Measurements from ENCODE around the gene RNF141. TPM values are rescaled to one million over a fixed set of nuclear protein-coding genes. Genes with fewer than 3 reads are reported as not detected.

The RNF141 gene
- total RNA-seq, 2 experiments from 2014 or later = 19.4 to 20.8 TPM

- intact Hi-C loops (cut with micrococcal nuclease) = loop anchor here (10.0 kb wide), 2 partner anchors 113 to 207 kb away; no protein-coding TSS in a partner anchor
- no peak for DNase-seq
- ATAC-seq = no peak
- Mint-ChIP-seq H3K27ac (no peak overlapping the region), H3K4me1 (ENCODE audit: low read depth) (peaks cover 20% of the 10 kb centered on the region), H3K9me3 (no peaks in the 10 kb centered on the region), H3K36me3 (ENCODE audit: low read depth) (peaks cover 17% of the 10 kb centered on the region), H3K27me3 (no peaks in the 10 kb centered on the region), H3K4me3 (no peak overlapping the region)
- POLR2A ChIA-PET = interaction anchor here (1.0 kb wide), 1 partner anchor 91 kb away, joined by 3 read pairs; no protein-coding TSS in a partner anchor
- CTCF ChIA-PET = interaction anchor here (1.0 to 3.8 kb wide), 3 partner anchors 11 to 126 kb away, joined by 3 to 28 read pairs (median 3); partner anchors contain the start of gene RNF141
- TF ChIP-seq CTCF (IDR thresholded peaks at IDR 0.05) = no peak
Measured at GRCh38 chr11:10528121-10528520, 12.9 kb downstream of the RNF141 start.

GRCh38 chr11:10526974-10527918 lies 13.7 kb downstream of the RNF141 start:
- H3K27me3 Mint-ChIP-seq = no peaks in the 10 kb centered on the region
- peaks cover 20% of the 10 kb centered on the region for H3K4me1 Mint-ChIP-seq (ENCODE audit: low read depth)
- POLR2A ChIA-PET = interaction anchor here (0.6 to 1.0 kb wide), 3 partner anchors 17 to 160 kb away, joined by 3 read pairs; no protein-coding TSS in a partner anchor
- DNase-seq (peak; percentile 15), ATAC-seq (peak; percentile 97)
- peaks cover 18% of the 10 kb centered on the region for H3K36me3 Mint-ChIP-seq (ENCODE audit: low read depth)
- no peaks in the 10 kb centered on the region for H3K9me3 Mint-ChIP-seq
- peak overlapping the region; percentile 80 for H3K27ac Mint-ChIP-seq
- peak overlapping the region; percentile 3 for H3K4me3 Mint-ChIP-seq
- no peak for TF ChIP-seq CTCF (IDR thresholded peaks at IDR 0.05)
- CTCF ChIA-PET = interaction anchor here (1.0 to 3.8 kb wide), 2 partner anchors 10 to 14 kb away, joined by 3 to 28 read pairs; partner anchors contain the start of gene RNF141
- intact Hi-C loops (cut with micrococcal nuclease) = loop anchor here (10.0 kb wide), 2 partner anchors 112 to 208 kb away; no protein-coding TSS in a partner anchor

GRCh38 chr11:10524471-10524870 lies 16.5 kb downstream of the RNF141 start:
- H3K4me3 Mint-ChIP-seq = no peak overlapping the region
- ATAC-seq = no peak
- peaks cover 28% of the 10 kb centered on the region for H3K36me3 Mint-ChIP-seq (ENCODE audit: low read depth)
- no peak for TF ChIP-seq CTCF (IDR thresholded peaks at IDR 0.05)
- no peak overlapping the region for H3K27ac Mint-ChIP-seq
- ChIA-PET CTCF (no interaction called here), POLR2A (no interaction called here)
- H3K27me3 Mint-ChIP-seq = no peaks in the 10 kb centered on the region
- H3K4me1 Mint-ChIP-seq (ENCODE audit: low read depth) = peaks cover 20% of the 10 kb centered on the region
- no peaks in the 10 kb centered on the region for H3K9me3 Mint-ChIP-seq
- intact Hi-C loops (cut with micrococcal nuclease) = loop anchor here (10.0 kb wide), 2 partner anchors 110 to 210 kb away; no protein-coding TSS in a partner anchor
- DNase-seq = no peak

GRCh38 chr11:10522921-10523320 lies 18.1 kb downstream of the RNF141 start:
- ATAC-seq = no peak
- Mint-ChIP-seq H3K4me1 (ENCODE audit: low read depth) (peaks cover 20% of the 10 kb centered on the region), H3K4me3 (no peak overlapping the region), H3K27me3 (no peaks in the 10 kb centered on the region), H3K27ac (no peak overlapping the region), H3K9me3 (no peaks in the 10 kb centered on the region), H3K36me3 (ENCODE audit: low read depth) (peaks cover 24% of the 10 kb centered on the region)
- TF ChIP-seq CTCF (IDR thresholded peaks at IDR 0.05) = no peak
- no peak for DNase-seq
- intact Hi-C loops (cut with micrococcal nuclease) = loop anchor here (10.0 kb wide), 2 partner anchors 108 to 212 kb away; no protein-coding TSS in a partner anchor
- ChIA-PET CTCF (interaction anchor here (1.6 kb wide), 1 partner anchor 18 kb away, joined by 6 read pairs; the partner anchor contains the start of gene RNF141), POLR2A (no interaction called here)
